Dermis blood vessel endothelial cell (primary cell): ENCODE results near the gene L3MBTL3. TPM values are rescaled to one million over a fixed set of nuclear protein-coding genes. Genes with fewer than 3 reads are reported as not detected.

Source experiments
- DNase-seq: peaks from one replicate; pipeline ENCODE4 v3.0.0; 2010
- total RNA-seq: library from RNA; depleted of rRNA; stranded (reverse); fragments of >200 nt; gene quantifications from 2 replicates; pipeline ENCODE4 v1.2.3, GENCODE V29; 2014

L3MBTL3 gene
- 34.7 and 54.7 TPM in 2 replicates for total RNA-seq

DNA sequence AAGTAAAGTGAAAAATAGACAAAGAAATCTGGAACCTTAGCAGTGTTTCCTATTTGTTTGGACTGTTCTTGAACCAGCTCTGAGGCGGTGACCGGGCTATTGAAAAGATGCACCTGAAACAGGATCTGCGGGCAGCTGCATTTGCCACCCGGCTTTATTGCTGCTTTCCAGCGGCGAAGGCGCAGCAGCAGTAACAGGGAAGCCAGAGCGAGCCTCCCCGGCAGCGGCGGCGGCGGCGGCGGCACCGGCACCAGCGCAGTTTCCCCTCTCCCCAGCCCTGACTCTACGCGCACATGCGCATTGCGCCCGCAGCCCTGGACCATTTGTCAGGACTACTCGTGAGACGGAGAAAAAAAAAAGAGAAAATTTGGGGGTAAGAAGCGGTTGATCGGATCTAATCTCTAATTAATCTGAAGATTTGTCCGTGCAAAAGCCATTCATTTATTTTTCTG, at the start of gene L3MBTL3:
Gene L3MBTL3, plus strand, starts transcription at position 290 of the 452 bp plus-strand sequence. CDS start 24,119 bp downstream, outside the sequence.
- peak; percentile 93 for DNase-seq

GRCh38 chr6:129969064-129969463, 49.3 kb upstream of the L3MBTL3 start:
- DNase-seq, result no peak

- no peak for DNase-seq
Measured at GRCh38 chr6:129976110-129976509, 42.3 kb upstream of the L3MBTL3 start.

DNA sequence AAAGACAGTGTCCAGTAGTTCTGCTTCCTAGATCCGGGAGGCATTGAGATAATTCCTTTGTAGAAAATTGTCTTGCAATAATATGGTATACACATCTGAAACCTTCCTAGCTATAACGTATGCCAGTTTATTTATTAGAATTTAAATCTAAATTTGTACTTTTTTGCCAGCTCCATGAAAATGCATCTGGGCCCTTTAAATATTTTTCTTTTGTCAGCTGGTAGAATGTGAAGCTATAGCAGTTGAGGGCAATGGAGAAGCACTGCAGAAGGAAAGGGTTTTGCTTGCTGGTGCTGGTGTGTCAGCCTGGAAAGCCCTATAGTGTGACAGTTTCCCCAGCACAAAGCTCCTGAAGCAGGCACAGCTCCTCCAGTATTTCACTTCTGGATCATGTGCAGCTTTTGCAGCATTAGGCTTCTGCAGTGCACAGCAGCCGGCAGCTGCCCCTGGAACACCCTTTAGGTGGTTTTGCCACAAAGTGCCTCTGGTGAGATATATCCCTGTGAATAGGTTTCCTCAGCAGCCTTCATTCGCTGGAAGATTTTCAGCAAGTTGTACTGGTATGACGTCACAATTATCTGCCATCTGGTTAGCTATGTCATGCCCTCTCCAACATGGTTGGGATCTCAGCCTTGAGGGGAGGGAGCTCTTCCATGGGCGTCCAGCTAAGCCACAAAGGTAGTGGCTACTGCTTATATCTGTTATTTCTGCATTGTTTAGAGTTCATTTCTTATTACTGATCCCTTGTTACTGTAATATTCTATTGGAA, 40.0 kb upstream of the L3MBTL3 start:
- DNase-seq, result no peak

DNA sequence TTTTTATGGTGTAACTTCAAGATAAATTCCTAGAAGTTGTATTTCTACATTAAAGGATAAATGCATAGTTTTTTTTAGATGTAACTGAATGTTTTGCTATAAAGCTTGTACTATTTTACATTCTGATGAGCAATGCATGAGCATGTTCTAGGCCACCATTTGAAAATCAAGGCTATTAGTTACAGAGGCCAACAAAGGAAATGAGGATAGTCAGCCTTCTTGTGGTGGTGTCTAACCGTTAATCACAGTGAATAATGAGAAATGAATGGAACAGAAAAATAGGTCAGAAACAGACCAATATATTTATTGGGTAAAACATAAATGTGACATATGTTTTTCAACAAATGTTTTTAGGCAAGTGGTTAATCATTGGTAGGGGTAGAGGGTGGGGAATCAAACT, 37.6 kb upstream of the L3MBTL3 start:
- DNase-seq, result no peak

GRCh38 chr6:129981598-129981997, 36.8 kb upstream of the L3MBTL3 start:
- DNase-seq, result peak; percentile 8

DNA sequence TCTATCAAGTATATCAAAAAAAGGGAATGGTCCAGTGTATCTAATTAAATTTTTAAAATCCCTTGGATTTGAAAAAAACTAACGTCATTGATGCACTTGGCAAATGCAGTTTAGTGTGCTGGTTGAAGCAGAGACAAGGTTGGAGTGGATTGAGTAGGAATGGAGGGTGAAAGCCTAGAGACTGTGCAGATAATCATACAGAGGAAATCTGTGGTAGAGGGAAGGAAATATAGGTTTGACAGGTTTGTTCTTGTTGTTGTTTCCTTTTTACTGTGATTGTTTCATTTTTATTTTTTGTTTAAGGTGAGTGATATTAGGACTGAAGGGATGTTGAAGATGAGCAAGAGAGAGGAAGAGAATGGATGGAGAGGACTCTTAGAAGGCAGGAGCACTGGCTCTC, 29.0 kb upstream of the L3MBTL3 start:
- no peak for DNase-seq

- DNase-seq, result no peak
Measured at GRCh38 chr6:129992881-129993280, 25.5 kb upstream of the L3MBTL3 start.

DNA sequence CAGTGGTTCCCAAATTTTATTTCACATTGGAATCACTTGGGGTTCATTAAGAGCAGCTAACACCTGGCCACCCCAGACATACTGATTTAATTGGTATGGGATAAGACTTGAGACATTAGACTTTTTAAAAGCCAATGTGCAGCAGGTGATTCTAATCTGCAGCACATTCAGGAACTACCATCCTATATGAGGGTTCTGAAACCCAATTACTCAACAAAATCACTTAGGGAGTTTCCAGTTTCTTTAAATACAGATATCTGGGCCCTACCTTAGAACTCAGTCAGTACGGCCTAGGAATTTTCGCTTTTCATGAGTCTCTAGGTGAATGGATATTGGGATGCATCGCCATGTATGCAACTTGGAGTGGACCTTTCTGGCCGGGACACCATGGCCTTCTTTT, 24.0 kb upstream of the L3MBTL3 start:
- no peak for DNase-seq

- no peak for DNase-seq
Measured at GRCh38 chr6:129996387-129996786, 22.0 kb upstream of the L3MBTL3 start.

GRCh38 chr6:130000526-130001421, 17.6 kb upstream of the L3MBTL3 start:
- no peak for DNase-seq

GRCh38 chr6:130008236-130008873, 10.0 kb upstream of the L3MBTL3 start:
- peak; percentile 81 for DNase-seq

GRCh38 chr6:130009146-130009545, 9.2 kb upstream of the L3MBTL3 start:
- peak; percentile 54 for DNase-seq

- no peak for DNase-seq
Measured at GRCh38 chr6:130010387-130010786, 8.0 kb upstream of the L3MBTL3 start.

DNA sequence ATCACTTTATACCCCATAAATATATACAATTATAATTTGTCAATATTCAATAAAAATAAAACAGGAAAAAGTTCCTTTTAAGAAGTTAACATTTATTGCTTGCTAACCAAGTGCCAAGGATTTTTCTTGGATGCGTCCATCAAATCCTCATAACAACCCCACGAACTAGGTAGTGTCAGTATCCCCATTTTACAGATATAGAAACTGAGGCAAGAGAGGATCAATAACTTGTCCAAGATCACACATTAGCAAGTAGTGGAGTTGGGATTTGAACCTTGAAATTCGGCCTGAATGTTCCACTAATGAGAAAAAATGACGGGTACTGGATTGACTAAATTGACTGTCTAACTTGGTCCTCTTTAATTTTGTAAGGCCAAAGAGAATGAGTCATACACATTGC, 5.7 kb upstream of the L3MBTL3 start:
- DNase-seq, result no peak

DNA sequence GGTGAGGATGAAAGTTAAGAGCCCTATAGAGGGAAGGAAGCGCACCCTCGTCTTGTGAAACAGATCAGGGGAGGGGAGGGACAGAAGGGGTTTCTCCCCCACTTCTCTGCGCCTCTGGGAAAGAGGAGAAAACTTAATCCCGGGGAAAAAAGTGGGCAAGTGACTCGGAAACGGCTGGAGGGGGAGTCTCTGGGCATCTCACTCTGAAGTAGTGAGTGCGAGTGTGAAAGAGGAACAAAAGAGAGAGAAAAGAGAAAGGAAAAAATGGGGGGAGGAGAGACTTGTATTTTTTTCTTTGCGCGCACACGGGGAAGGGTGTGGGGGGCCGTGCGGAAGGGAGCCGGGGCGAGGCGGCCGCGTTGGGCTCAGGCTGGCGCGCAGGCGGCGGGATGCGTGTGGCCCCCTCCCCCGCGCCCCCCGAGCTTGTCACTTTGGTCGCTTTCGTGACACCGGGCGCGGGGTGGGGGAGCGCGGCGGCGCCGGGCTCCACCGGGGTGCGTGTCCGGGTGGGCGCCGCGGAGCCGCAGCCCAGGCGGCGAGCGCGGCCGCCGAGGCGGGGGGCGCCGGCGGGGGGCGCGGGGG, 454 bp downstream of the L3MBTL3 start:
- DNase-seq, result peak; percentile 33

DNA sequence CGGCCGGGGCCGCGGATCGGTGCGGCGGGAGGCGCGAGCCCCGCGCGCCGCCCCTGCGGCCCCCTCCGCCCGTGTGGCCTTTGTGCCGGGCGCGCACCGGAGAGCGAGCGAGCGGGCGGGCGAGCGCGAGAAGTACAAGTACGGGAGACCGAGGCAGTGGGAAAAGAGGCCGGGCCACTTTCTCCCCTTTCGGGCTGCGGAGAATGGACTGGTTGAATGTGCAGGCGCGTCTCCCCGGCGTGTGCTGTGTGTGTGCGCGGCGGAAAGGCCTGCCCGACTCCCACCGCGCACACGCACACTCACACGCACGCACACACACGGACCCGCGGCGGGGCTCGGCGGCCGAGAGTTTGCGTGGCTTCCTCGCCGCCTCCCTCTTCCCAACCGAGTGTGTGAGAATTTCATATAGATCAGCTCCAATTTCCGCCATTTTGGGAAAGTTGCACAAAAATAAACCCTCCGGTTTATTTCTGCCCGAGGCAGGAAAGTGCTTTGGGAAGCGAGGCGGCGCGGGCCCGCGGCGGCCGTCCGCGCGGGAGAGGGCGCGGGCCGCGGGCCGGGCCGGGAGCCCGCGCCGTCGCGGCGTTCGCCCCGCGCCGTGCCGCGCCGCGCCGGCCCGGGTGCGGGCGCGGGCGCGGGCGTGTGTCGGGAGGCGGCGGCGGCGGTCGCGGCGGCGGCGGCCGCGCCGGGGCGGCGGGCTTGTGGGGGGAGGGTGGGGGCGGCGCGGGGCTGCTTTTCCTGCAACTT, 1.1 kb downstream of the L3MBTL3 start:
- DNase-seq, result peak; percentile 58

DNA sequence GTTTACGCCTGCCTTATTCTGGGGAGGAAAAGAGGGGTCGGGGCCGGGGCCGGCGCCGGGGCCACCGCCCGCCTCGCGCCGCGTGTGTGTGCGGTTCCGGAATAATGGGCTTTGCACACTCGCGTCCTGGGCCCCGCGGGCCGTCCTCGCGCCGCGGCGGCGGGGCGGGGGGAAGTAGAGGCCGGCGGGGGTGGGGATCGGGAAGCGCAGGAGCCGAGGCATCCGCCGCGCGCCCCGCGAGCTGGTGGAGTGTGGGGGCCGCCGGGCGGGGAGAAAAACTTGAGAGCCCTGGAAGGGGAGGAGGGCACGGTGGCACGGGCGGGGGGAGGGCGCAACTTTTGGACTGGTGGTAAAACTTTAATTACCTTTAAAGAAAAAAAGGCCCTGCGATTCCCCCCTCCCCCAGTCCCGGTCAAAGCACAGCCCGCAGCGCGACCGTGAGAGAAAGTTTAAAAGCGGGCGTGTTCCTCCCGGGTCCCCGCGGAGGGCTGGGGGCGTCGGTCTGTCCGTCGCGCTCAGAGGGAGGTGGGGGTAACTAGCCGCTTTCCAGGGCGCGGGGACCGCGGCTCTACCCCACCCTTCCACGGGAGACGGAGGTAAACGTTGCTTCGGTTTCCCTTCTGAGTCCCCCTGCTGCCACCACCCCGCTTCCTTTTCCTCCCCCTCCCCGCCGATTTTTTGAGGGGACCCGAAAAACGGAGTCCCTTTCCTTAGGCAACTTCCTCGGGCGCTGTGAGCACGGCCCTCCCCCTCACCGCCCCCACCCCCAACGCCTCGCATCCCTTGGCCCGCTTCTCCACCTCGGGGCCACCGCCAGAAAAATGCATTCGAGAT, 1.9 kb downstream of the L3MBTL3 start:
- DNase-seq, result peak; percentile 46

DNA sequence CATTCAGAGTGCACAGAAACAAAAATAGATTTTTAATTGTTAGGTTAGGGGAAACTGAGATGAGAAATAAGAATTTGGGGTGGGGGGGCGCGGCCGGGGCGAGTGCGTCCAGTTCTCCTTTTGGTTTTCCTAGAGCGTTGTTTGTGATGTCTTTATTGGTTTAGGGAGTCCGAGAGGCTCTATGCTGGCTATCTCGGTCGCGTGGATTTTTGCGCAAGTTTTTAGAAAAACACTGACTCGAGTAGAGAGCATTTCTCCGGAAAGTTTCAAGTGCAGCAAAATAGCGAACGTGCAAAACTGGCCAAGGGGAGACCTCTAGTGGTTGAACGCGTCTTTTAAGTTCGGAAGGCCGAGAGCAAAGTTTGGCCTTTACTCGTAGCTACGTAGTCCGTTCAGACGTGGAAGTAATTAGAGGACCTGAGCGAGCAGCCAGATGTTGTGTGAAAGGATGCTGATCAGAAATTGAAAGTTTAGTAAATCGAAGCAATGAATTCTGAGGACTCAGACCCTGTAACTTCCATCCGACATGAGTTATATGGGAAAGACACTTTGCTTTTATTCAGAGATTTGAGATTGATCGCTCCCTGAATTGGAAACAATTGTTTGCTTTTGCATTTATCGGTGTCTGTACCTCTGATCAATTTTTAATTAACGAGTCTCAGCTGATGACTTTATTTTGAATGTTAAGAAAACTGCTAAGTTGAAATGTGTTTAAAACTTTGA, 2.7 kb downstream of the L3MBTL3 start:
- peak; percentile 96 for DNase-seq

GRCh38 chr6:130026859-130027258, 8.5 kb downstream of the L3MBTL3 start:
- DNase-seq, result no peak
